Ovary (tissue), 3 donors: ENCODE data around the gene NEK1.

Source experiments
- POLR2A ChIP-seq: fragments of 450-650 bp; IDR thresholded peaks from one replicate; pipeline ENCODE4 v1.6.1; 2017; ENCODE audit warnings: antibody characterized with exemption, mild to moderate bottlenecking, moderate library complexity
- TF ChIP-seq, protein P1 (sequence below), 3 donors: fragments of 450-650 bp in 2 of 3; fragments of 200-600 bp in 1 of 3; IDR thresholded peaks; one replicate each; pipeline versions ENCODE4 v1.5.1 to v1.8.0; 2016 to 2022; ENCODE audit warnings: antibody characterized with exemption in 3 of 3, mild to moderate bottlenecking in 1 of 3
- donor health status: DM: no; HTN: no; CAD: no.

DNA sequence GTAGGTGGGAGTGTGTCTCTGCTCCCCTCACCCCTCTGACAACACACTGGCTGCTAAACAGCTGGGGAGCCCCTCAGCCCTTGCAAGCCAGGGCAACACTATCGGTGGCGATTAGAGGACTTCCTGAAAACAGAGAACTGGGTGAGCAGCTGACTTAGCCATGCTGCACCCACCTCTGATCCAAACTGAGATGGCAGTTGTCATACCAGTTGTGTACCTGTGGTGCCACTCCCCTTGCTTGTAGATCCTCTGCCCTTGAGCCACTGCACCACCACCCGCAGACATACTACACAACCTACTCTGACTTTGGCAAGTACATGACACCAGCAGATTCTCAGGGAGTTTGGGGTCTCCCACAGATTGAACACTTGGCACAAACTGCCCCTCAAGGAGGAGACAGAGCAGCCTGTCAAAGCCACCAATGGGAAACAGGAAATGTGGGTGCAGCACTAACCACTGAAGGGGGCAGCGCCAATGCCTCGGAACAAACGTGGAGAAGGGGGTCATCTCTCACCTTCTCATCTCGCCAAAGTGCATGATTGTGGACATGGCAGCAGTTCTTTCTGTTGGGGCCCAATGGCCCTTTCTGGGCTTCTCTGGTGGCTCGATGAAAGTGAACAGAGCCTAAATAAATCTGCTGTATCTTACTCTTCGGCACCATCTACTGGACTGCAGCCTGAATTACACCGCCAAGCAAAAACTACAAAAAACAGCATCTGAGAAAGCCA, 119.8 kb downstream of the NEK1 start:
- TF ChIP-seq, protein P1, sequence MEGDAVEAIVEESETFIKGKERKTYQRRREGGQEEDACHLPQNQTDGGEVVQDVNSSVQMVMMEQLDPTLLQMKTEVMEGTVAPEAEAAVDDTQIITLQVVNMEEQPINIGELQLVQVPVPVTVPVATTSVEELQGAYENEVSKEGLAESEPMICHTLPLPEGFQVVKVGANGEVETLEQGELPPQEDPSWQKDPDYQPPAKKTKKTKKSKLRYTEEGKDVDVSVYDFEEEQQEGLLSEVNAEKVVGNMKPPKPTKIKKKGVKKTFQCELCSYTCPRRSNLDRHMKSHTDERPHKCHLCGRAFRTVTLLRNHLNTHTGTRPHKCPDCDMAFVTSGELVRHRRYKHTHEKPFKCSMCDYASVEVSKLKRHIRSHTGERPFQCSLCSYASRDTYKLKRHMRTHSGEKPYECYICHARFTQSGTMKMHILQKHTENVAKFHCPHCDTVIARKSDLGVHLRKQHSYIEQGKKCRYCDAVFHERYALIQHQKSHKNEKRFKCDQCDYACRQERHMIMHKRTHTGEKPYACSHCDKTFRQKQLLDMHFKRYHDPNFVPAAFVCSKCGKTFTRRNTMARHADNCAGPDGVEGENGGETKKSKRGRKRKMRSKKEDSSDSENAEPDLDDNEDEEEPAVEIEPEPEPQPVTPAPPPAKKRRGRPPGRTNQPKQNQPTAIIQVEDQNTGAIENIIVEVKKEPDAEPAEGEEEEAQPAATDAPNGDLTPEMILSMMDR (IDR thresholded peaks at IDR 0.05): peak in 1 of 3 donors; percentile 8
- TF ChIP-seq POLR2A: no peak
